Measurements from ENCODE around the gene INPP5K.

The INPP5K gene

DNA sequence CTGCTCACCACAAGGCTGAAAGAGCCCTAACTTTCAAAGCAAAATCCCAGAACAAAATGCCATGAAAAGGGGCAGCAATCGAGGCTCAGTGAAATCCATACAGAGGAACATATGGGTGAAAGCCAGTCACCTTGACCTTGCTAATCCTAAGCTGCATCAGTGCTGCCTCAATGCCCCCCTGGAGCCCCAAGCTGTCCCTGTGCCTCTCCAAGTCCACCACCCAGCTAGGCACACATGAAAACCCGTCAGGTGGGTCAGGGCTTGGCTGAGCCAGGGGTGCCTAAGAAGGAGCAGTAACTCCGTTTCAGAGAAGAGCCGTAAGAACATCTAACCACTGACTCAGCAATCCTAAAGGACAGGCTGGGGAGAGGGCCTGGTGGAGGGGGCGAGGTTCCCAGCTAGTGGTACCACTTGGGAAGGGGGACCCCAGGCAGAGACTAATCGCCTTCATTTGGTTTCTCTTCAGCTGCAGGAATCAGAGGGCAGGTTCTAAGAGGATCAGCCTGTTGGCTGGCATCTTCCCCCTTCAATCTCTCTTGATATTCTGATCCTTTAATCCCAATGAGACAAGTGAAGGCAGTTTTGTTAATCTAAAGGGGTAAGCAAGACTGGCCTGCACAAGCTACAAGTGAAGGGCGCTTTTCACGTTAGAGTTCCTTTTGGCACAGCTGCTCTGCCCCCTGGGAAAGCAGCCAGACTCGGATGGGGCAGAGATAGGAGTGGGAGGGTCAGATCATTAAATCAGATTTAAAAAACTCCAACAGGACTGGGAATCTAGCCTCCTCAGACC is 38.5 kb upstream of the INPP5K start:
- no peak for DNase-seq (ENCODE audit: low read depth)
- TF ChIP-seq, protein P1, sequence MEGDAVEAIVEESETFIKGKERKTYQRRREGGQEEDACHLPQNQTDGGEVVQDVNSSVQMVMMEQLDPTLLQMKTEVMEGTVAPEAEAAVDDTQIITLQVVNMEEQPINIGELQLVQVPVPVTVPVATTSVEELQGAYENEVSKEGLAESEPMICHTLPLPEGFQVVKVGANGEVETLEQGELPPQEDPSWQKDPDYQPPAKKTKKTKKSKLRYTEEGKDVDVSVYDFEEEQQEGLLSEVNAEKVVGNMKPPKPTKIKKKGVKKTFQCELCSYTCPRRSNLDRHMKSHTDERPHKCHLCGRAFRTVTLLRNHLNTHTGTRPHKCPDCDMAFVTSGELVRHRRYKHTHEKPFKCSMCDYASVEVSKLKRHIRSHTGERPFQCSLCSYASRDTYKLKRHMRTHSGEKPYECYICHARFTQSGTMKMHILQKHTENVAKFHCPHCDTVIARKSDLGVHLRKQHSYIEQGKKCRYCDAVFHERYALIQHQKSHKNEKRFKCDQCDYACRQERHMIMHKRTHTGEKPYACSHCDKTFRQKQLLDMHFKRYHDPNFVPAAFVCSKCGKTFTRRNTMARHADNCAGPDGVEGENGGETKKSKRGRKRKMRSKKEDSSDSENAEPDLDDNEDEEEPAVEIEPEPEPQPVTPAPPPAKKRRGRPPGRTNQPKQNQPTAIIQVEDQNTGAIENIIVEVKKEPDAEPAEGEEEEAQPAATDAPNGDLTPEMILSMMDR (conservative IDR thresholded peaks at IDR 0.05; ENCODE audit: low read depth, low read length), result no peak
- no peak overlapping the region for H3K4me3 ChIP-seq (ENCODE audit: low read depth, low read length)

DNA sequence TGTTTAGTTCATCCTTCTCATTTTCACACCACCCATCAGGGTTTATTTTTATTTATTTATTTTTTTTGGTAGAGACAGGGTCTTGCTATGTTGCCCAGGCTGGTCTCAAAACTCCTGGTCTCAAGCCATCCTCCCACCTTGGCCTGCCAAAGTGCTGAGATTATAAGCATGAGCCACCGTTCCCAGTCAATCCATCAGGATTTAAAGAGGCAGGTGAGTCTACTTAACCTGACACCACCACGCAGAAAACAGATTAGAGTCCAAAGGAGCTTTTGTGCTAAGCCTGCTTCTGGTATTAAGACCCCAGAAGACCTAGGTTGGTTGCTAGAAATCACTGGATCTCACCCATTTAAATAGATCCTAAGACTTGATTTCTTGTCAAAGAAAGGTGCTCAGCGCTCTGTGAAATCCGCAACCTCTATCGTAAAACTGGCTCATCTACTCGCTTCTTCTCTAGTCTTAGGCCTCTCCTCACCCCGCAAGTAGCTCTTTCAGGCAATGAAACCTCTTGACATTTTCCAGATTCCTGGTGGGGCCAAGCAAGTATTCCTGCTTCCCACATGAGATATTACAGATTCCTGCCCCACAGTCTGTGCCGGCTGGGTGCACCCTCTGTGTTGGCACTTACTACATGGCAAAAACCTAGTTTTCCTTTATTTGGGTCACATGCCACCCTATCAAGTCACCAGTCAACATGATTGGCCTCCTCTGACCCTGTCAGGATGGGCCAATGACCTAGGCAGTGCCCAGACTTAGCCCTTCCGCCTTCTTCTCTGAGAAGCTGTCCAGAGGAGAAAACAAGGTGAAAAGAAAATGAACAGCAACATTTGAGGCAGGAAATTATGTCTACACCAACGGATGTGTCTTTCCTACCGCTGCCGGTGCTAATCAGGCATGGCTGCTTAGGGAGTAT is 37.2 kb upstream of the INPP5K start:
- TF ChIP-seq, protein P1 (conservative IDR thresholded peaks at IDR 0.05; ENCODE audit: low read depth, low read length), result no peak
- no peak for DNase-seq (ENCODE audit: low read depth)
- no peak overlapping the region for H3K4me3 ChIP-seq (ENCODE audit: low read depth, low read length)

DNA sequence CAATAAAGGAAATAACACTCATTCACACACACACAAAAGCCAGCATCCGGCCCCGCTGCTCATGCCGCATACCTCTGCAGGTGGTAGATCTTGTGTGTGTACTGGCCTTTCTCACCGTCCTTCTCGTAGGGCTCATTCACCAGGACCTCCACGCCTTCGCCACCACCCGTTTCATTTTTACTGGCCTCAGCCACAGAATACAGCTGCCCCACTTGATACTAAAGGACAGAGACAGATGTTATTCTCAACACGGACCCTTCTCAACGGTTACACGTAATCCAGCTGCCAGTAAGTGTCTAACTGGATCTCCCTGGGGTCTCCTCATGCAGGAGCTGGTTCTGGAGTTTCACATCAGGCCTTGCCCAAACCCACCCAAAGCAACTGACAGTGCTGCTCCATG is 36.5 kb upstream of the INPP5K start:
- no peak overlapping the region for H3K4me3 ChIP-seq (ENCODE audit: low read depth, low read length)
- no peak for DNase-seq (ENCODE audit: low read depth)
- TF ChIP-seq, protein P1 (conservative IDR thresholded peaks at IDR 0.05; ENCODE audit: low read depth, low read length), result no peak

DNA sequence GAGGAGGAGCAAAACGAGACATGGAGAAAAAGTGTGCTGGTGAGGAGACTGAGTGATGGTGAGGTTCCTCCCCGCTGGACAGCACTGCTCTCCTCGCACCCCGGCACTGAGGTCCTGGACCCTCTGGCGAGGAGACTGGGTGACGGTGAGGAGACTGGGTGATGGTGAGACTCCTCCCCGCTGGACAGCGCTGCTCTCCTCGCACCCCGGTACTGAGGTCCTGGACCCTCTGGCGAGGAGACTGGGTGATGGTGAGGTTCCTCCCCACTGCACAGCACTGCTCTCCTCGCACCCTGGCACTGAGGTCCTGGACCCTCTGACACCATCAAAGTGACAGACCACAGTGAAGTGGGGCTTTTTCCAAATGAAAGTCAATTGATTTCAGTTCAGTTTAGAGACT is 35.3 kb upstream of the INPP5K start:
- TF ChIP-seq, protein P1 (conservative IDR thresholded peaks at IDR 0.05; ENCODE audit: low read depth, low read length), result no peak
- no peak overlapping the region for H3K4me3 ChIP-seq (ENCODE audit: low read depth, low read length)
- no peak for DNase-seq (ENCODE audit: low read depth)

DNA sequence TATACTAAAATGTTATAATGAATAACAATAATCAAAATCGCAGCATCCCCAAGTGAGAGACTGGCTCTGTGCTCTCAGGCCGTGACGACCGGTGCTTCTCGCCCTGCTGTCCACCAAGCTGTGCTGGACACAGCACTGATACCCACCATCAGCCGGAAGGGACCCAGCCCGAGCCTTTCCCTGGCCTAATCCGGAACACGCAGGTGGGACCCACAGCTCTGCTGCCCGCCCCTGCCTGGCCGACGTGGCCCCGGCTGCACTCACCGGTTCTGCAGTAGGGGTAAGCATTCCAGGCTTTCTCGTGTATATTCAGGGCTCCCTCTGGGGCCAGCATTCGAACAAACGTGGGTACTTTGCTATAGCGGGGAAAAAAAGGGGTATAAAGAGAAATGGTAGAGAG is 31.6 kb upstream of the INPP5K start:
- H3K4me3 ChIP-seq (ENCODE audit: low read depth, low read length), result no peak overlapping the region
- no peak for DNase-seq (ENCODE audit: low read depth)
- TF ChIP-seq, protein P1 (conservative IDR thresholded peaks at IDR 0.05; ENCODE audit: low read depth, low read length), result no peak

DNA sequence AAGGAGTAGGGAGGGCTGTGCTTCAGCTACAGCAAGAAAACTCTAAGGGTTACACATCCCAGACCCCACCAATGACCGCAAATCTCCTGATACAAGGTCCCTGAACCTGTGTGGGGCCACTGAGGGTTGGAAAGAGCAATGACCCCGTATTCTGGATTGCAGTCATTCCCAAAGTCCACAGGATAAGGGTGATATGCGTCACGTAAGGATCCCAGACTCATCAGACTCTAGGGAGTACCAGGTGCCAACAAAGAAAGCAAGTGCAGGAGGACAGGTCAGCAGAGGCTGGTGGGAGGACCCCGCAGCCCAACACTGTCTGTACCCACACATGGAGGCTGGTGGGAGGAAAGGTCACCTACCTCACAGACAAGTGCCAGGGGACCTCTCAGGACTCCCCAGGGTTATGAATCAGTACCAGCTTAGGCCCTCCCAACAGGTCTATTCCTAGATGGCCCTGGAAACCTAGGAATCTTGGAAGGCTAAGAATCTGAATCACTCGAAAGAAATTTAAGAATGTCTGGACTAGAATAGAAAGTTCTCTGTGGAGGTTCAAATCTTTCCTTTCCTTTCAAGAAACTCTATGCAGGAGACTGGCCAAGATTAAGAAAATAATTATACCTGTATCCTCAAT is 30.0 kb upstream of the INPP5K start:
- no peak for DNase-seq (ENCODE audit: low read depth)
- TF ChIP-seq, protein P1 (conservative IDR thresholded peaks at IDR 0.05; ENCODE audit: low read depth, low read length), result no peak
- no peak overlapping the region for H3K4me3 ChIP-seq (ENCODE audit: low read depth, low read length)

Measured in choroid plexus epithelial cell (primary cell).